ENCODE results near the gene MSI2.

GRCh38 chr17:57502022-57502421, 245.7 kb downstream of the MSI2 start:
- TF ChIP-seq CTCF (IDR thresholded peaks at IDR 0.05; ENCODE audit: insufficient read depth, low read length, poor library complexity, severe bottlenecking) (no peak), EZH2phosphoT487 (conservative IDR thresholded peaks at IDR 0.05; ENCODE audit: low read length) (no peak)

Measured in SU-DHL-6 (cell line).